Measurements from ENCODE around the gene RBM19.

DNA sequence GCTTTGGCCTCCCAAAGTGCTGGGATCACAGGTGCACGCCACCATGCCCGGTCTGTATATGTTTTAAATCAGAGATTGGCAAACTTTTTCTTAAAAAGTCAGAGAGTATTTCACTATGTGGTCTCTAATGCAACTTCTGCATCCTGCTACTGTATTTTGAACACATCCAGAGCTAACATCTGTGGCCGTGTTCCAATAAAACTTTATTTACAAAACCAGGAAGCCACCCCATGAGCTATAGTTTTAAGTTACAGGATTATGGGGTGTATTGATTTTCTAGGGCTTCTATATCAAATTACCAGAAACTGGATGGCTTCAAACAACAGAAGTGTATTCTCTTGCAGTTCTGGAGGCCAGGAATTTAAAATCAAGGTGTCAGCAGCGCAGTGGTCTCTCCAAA is 5.3 kb upstream of the RBM19 start:
- TF ChIP-seq, protein P1, sequence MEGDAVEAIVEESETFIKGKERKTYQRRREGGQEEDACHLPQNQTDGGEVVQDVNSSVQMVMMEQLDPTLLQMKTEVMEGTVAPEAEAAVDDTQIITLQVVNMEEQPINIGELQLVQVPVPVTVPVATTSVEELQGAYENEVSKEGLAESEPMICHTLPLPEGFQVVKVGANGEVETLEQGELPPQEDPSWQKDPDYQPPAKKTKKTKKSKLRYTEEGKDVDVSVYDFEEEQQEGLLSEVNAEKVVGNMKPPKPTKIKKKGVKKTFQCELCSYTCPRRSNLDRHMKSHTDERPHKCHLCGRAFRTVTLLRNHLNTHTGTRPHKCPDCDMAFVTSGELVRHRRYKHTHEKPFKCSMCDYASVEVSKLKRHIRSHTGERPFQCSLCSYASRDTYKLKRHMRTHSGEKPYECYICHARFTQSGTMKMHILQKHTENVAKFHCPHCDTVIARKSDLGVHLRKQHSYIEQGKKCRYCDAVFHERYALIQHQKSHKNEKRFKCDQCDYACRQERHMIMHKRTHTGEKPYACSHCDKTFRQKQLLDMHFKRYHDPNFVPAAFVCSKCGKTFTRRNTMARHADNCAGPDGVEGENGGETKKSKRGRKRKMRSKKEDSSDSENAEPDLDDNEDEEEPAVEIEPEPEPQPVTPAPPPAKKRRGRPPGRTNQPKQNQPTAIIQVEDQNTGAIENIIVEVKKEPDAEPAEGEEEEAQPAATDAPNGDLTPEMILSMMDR (conservative IDR thresholded peaks at IDR 0.05; ENCODE audit: low read depth, low read length) = no peak
- TF ChIP-seq EZH2phosphoT487 (IDR thresholded peaks at IDR 0.05; ENCODE audit: borderline replicate concordance, low read length) (no peak), EZH2 (IDR thresholded peaks at IDR 0.05; ENCODE audit: low read length, unreplicated experiment) (no peak)

All from PC-3 (cell line).